Kidney (tissue), 14 donors: ENCODE results near the gene SRBD1. TPM values are rescaled to one million over a fixed set of nuclear protein-coding genes. Genes with fewer than 3 reads are reported as not detected.

Experiments used
- DNase-seq, 5 donors: peaks; one replicate each; pipeline ENCODE4 v3.0.0-alpha.2; 2013 to 2020
- FAIRE-seq: peaks from 2 replicates; lab custom pipeline; 2012; peaks lifted over from hg19 to GRCh38; lab: Jason Lieb, UNC
- H3K27ac ChIP-seq, 2 donors: one replicate each; pipeline ENCODE4 v1.7.0; 2013; ENCODE audit warnings: low read depth in 2 of 2, low read length in 2 of 2, inconsistent platforms in 1 of 2
- H3K27me3 ChIP-seq: one replicate; pipeline ENCODE4 v1.7.1; 2013; ENCODE audit warnings: low read length, inconsistent platforms; ENCODE audit not compliant: control insufficient read depth, insufficient read depth
- H3K36me3 ChIP-seq, 3 donors: one replicate each; pipeline versions ENCODE4 v1.7.0 to v1.7.1; 2013; ENCODE audit warnings: low read length in 3 of 3, control low read depth in 1 of 3, inconsistent platforms in 1 of 3; ENCODE audit not compliant: insufficient read depth in 3 of 3, control insufficient read depth in 2 of 3
- H3K4me1 ChIP-seq, 3 donors: one replicate each; pipeline versions ENCODE4 v1.7.0 to v1.7.1; 2013; ENCODE audit warnings: low read length in 3 of 3, inconsistent platforms in 1 of 3, low read depth in 1 of 3; ENCODE audit not compliant: control insufficient read depth in 2 of 3, insufficient read depth in 2 of 3
- H3K4me3 ChIP-seq, 3 donors: one replicate each; pipeline versions ENCODE4 v1.7.0 to v1.8.1; 2013; ENCODE audit warnings: low read length in 3 of 3, control low read depth in 1 of 3, inconsistent platforms in 1 of 3
- H3K9ac ChIP-seq, 3 donors: one replicate each; pipeline versions ENCODE4 v1.7.0 to v1.7.1; 2013; ENCODE audit warnings: low read length in 3 of 3, control low read depth in 1 of 3, inconsistent platforms in 1 of 3
- H3K9me3 ChIP-seq, 3 donors: one replicate each; pipeline versions ENCODE4 v1.7.0 to v1.7.1; 2013; ENCODE audit warnings: low read length in 3 of 3, control low read depth in 1 of 3, inconsistent platforms in 1 of 3; ENCODE audit not compliant: control insufficient read depth in 2 of 3, insufficient read depth in 1 of 3
- CTCF ChIP-seq: IDR thresholded peaks from 3 replicates; pipeline ENCODE4 v1.5.1; 2012; ENCODE audit warnings: mild to moderate bottlenecking, moderate library complexity, borderline replicate concordance; ENCODE audit not compliant: insufficient read depth; ENCODE audit errors: extremely low read depth
- intact Hi-C: fragments of 100-400 bp; cut with DNase I; formaldehyde crosslinking; loops from one replicate; pipeline ENCODE4 v1.11.1; 2022
- polyA plus RNA-seq: library from polyadenylated mRNA; stranded (reverse); fragments of 350-450 nt; fragmentation: Illumina TruSeq; extraction: RNeasy Lipid Tissue Mini Kit (QIAGEN cat#74804); gene quantifications from one replicate; pipeline ENCODE4 v1.2.3, GENCODE V29; 2014; ENCODE audit warnings: low read depth, low replicate concordance; ENCODE audit not compliant: insufficient read depth
- total RNA-seq: library from RNA; stranded (reverse); fragmentation: NEBNext Ultra II Directional; extraction: Animal tissue kit (Norgen Biotek cat#: 25700); gene quantifications from one replicate; pipeline ENCODE4 v1.2.1, GENCODE V29; 2021
- donor health status: control.
- donor health status: control.
- donor health status: control.
- donor health status: control.
- donor health status: control.
- donor health status: DM: yes; HTN: yes; CAD: no.
- donor health status: Normal renal cell carcinoma (clear cell type).

SRBD1 gene
- total and polyA plus RNA-seq, 2 donors from 2014 or later, result 5.4 to 19.5 TPM

- no peak for FAIRE-seq
- H3K4me3 ChIP-seq, result no peak overlapping the region
- no peaks in the 10 kb centered on the region for H3K9me3 ChIP-seq
- no peak for DNase-seq
- TF ChIP-seq CTCF, result no peak
- no peaks in the 10 kb centered on the region for H3K27me3 ChIP-seq
- H3K9ac ChIP-seq, result no peak overlapping the region
- H3K4me1 ChIP-seq, result no peaks in the 10 kb centered on the region
- no peak overlapping the region for H3K27ac ChIP-seq
- intact Hi-C loops, result no loop called here
- no peaks in the 10 kb centered on the region for H3K36me3 ChIP-seq
Measured at GRCh38 chr2:45370369-45370768, 240.7 kb downstream of the SRBD1 start.

GRCh38 chr2:45368792-45369191 lies 242.3 kb downstream of the SRBD1 start:
- Histone ChIP-seq H3K4me3 (no peak overlapping the region), H3K9ac (no peak overlapping the region), H3K9me3 (no peaks in the 10 kb centered on the region), H3K36me3 (no peaks in the 10 kb centered on the region), H3K4me1 (no peaks in the 10 kb centered on the region), H3K27ac (no peak overlapping the region), H3K27me3 (no peaks in the 10 kb centered on the region)
- DNase-seq, result no peak
- intact Hi-C loops, result no loop called here
- TF ChIP-seq CTCF, result no peak
- FAIRE-seq, result no peak

- intact Hi-C loops, result no loop called here
- Histone ChIP-seq H3K27me3 (no peaks in the 10 kb centered on the region), H3K36me3 (no peaks in the 10 kb centered on the region), H3K9me3 (no peaks in the 10 kb centered on the region), H3K4me3 (no peak overlapping the region), H3K9ac (no peak overlapping the region), H3K4me1 (no peaks in the 10 kb centered on the region), H3K27ac (no peak overlapping the region)
- no peak for TF ChIP-seq CTCF
- no peak for DNase-seq
- FAIRE-seq, result no peak
Measured at GRCh38 chr2:45361666-45362065, 249.4 kb downstream of the SRBD1 start.

GRCh38 chr2:45354776-45355175 lies 256.3 kb downstream of the SRBD1 start:
- H3K4me1 ChIP-seq, result no peaks in the 10 kb centered on the region
- intact Hi-C loops, result no loop called here
- no peak overlapping the region for H3K4me3 ChIP-seq
- DNase-seq (no peak), FAIRE-seq (no peak)
- no peaks in the 10 kb centered on the region for H3K9me3 ChIP-seq
- no peak for TF ChIP-seq CTCF
- H3K36me3 ChIP-seq, result no peaks in the 10 kb centered on the region
- no peaks in the 10 kb centered on the region for H3K27me3 ChIP-seq
- no peak overlapping the region for H3K9ac ChIP-seq
- H3K27ac ChIP-seq, result no peak overlapping the region
